HEK293 (cell line): ENCODE data around the gene UPK3B.
"Not testable (repeated sequence)": the region's sequence is repeated elsewhere in the genome, so short reads cannot be mapped to it uniquely, and the experiment has no call there.

Experiments used
- CTCF ChIA-PET: fragments of 350-600 bp; formaldehyde crosslinking; extraction: SDS; loops from one replicate; lab custom pipeline; 2021; ENCODE audit warnings: antibody characterized with exemption; lab: Yijun Ruan, JAX
- POLR2A ChIA-PET: fragments of 300-600 bp; formaldehyde crosslinking; extraction: SDS; loops from one replicate; lab custom pipeline; 2020; ENCODE audit warnings: antibody characterized with exemption, inconsistent platforms; lab: Yijun Ruan, JAX
- H3K27ac ChIP-seq: fragments of 200-500 bp; sonication (Bioruptor generic); 2 replicates; pipeline ENCODE4 v1.5.1; 2014; ENCODE audit warnings: low read depth, low read length, control low read depth, inconsistent platforms; ENCODE audit errors: extremely low read depth
- H3K36me3 ChIP-seq, 2 experiments: fragments of 200-500 bp in 1 of 2; sonication (Bioruptor generic) in 1 of 2; 1 replicate in 1 of 2; 2 replicates in 1 of 2; pipeline ENCODE4 v1.5.1; 2014 to 2017; ENCODE audit warnings: inconsistent platforms in 2 of 2, low read length in 2 of 2; ENCODE audit not compliant: control insufficient read depth in 2 of 2, insufficient read depth in 1 of 2
- H3K4me1 ChIP-seq: fragments of 200-500 bp; sonication (Bioruptor generic); 2 replicates; pipeline ENCODE4 v1.5.1; 2014; ENCODE audit warnings: mild to moderate bottlenecking, low read length, inconsistent platforms; ENCODE audit not compliant: control insufficient read depth, insufficient read depth
- H3K4me3 ChIP-seq: 2 replicates; pipeline ENCODE4 v1.5.1; 2011; ENCODE audit warnings: low read depth, mild to moderate bottlenecking, control low read depth, low read length, moderate library complexity
- H3K9me3 ChIP-seq: fragments of 200-500 bp; sonication (Bioruptor generic); 2 replicates; pipeline ENCODE4 v1.5.1; 2014; ENCODE audit warnings: low read depth, low read length, inconsistent platforms; ENCODE audit not compliant: control insufficient read depth, insufficient read depth
- BCL11B ChIP-seq: fragments of 450-650 bp; formaldehyde crosslinking; IDR thresholded peaks from 2 replicates; pipeline ENCODE4 v1.5.1; 2016; ENCODE audit warnings: low read depth, missing biosample characterization, missing genetic modification characterization
- GLIS1 ChIP-seq: fragments of 450-650 bp; formaldehyde crosslinking; IDR thresholded peaks from 2 replicates; pipeline ENCODE4 v1.5.1; 2016; ENCODE audit warnings: missing biosample characterization, missing genetic modification characterization
- KLF1 ChIP-seq: fragments of 450-650 bp; formaldehyde crosslinking; IDR thresholded peaks from 2 replicates; pipeline ENCODE4 v1.5.1; 2016; ENCODE audit warnings: missing biosample characterization, missing genetic modification characterization
- KLF8 ChIP-seq: fragments of 450-650 bp; formaldehyde crosslinking; IDR thresholded peaks from 2 replicates; pipeline ENCODE4 v1.5.1; 2016; ENCODE audit warnings: missing biosample characterization, missing genetic modification characterization
- PRDM1 ChIP-seq: fragments of 450-650 bp; formaldehyde crosslinking; IDR thresholded peaks from 2 replicates; pipeline ENCODE4; 2016; ENCODE audit warnings: missing biosample characterization, missing genetic modification characterization
- SP3 ChIP-seq: fragments of 450-650 bp; formaldehyde crosslinking; IDR thresholded peaks from 2 replicates; pipeline ENCODE4 v1.5.1; 2016; ENCODE audit warnings: missing biosample characterization, missing genetic modification characterization
- ZIC2 ChIP-seq: fragments of 450-650 bp; formaldehyde crosslinking; IDR thresholded peaks from 2 replicates; pipeline ENCODE4 v1.5.1; 2016; ENCODE audit warnings: missing biosample characterization, missing genetic modification characterization
- ZNF155 ChIP-seq: fragments of 450-650 bp; formaldehyde crosslinking; IDR thresholded peaks from 2 replicates; pipeline ENCODE4 v1.5.1; 2016; ENCODE audit warnings: missing biosample characterization, missing genetic modification characterization
- ZNF311 ChIP-seq: fragments of 450-650 bp; formaldehyde crosslinking; IDR thresholded peaks from 2 replicates; pipeline ENCODE4 v1.5.1; 2017; ENCODE audit warnings: missing biosample characterization, missing genetic modification characterization, borderline replicate concordance
- ZNF521 ChIP-seq: fragments of 450-650 bp; formaldehyde crosslinking; IDR thresholded peaks from 2 replicates; pipeline ENCODE4 v1.5.1; 2017; ENCODE audit warnings: missing biosample characterization, mild to moderate bottlenecking, missing genetic modification characterization
- ZNF555 ChIP-seq: fragments of 450-650 bp; formaldehyde crosslinking; conservative IDR thresholded peaks from 2 replicates; pipeline ENCODE4 v1.5.1; 2017; ENCODE audit warnings: missing biosample characterization, mild to moderate bottlenecking, missing genetic modification characterization, inconsistent platforms
- ZNF600 ChIP-seq: fragments of 450-650 bp; formaldehyde crosslinking; IDR thresholded peaks from 2 replicates; pipeline ENCODE4 v1.5.1; 2016; ENCODE audit warnings: missing biosample characterization, missing genetic modification characterization
- ZNF664 ChIP-seq: fragments of 450-650 bp; formaldehyde crosslinking; IDR thresholded peaks from 2 replicates; pipeline ENCODE4 v1.5.1; 2016; ENCODE audit warnings: missing biosample characterization, missing genetic modification characterization
- ZSCAN23 ChIP-seq: fragments of 450-650 bp; formaldehyde crosslinking; IDR thresholded peaks from 2 replicates; pipeline ENCODE4 v1.5.1; 2016; ENCODE audit warnings: missing biosample characterization, missing genetic modification characterization
- TF ChIP-seq, protein P1 (sequence below): fragments of 450-650 bp; formaldehyde crosslinking; IDR thresholded peaks from 2 replicates; pipeline ENCODE4 v1.5.1; 2016; ENCODE audit warnings: missing biosample characterization, missing genetic modification characterization
- TF ChIP-seq, protein P2 (sequence below): fragments of 450-650 bp; formaldehyde crosslinking; IDR thresholded peaks from 2 replicates; pipeline ENCODE4 v1.5.1; 2016; ENCODE audit warnings: missing biosample characterization, missing genetic modification characterization
- TF ChIP-seq, protein P3 (sequence below): fragments of 450-650 bp; formaldehyde crosslinking; IDR thresholded peaks from 2 replicates; pipeline ENCODE4; 2016; ENCODE audit warnings: missing biosample characterization, missing genetic modification characterization

Gene UPK3B

DNA sequence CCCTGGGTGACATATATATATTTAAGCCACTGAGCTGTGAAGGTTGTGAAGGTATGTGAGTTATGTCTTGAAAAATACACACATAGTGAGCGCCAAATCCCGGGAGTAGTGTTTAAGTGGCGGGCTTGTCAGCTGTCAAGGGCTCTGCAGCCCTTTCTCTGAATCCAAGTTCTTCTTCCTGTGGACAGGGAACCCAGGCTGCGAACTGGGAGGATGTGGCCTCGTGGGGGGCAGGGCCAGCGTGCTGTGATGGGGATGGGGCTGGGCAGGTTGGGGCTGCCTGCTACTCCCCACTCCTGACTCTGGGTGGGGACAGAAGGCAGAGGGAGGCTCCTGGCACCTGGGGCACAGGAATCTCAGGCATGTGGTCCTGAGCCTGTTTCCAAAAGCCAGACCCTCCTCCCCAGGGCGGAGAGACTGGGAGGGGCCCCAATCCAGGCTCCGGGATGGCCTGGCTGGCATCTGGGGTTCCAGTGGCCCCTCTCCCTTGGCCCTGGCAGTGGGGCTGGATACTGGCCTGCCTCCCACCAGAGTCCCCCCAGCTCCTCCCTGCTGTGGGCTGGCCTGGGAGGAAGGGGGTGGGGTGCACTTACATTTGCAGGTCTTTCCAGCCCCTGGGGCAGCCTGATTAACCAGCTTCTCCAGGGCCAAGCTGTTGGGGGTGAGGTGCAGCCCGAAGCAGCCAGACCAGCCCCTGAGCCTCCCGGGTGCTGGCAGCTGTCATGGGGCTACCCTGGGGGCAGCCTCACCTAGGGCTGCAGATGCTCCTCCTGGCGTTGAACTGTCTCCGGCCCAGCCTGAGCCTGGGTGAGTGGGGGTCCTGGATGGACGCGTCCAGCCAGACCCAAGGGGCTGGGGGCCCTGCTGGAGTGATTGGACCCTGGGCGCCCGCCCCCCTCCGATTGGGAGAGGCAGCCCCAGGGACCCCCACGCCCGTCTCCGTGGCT is at the start of gene UPK3B:
TSS of gene UPK3B (plus strand) at position 622 of the 947 bp plus-strand sequence. CDS start at position 723, 101 bp downstream.
- Histone ChIP-seq H3K27ac (no peak within 1 kb of the TSS), H3K4me3 (no peak within 1 kb of the TSS), H3K9me3 (no peaks in the 10 kb centered on the region), H3K4me1 (no peaks in the 10 kb centered on the region), H3K36me3 (no peaks in the 10 kb centered on the region)
- TF ChIP-seq PRDM1 (tag by site-specific recombination) (no peak), GLIS1 (peak; percentile 76), BCL11B (tag by site-specific recombination) (no peak), SP3 (peak; percentile 50; the same call in 1 of the 2 replicates), ZNF664 (no peak), ZSCAN23 (tag by site-specific recombination) (no peak), KLF1 (tag by site-specific recombination) (peak; percentile 60; the same call in 1 of the 2 replicates), ZIC2 (tag by site-specific recombination) (peak; percentile 39; the same call in 1 of the 2 replicates), ZNF600 (tag by site-specific recombination) (0 out of 2 replicates have a peak, but pooled peaks have one; percentile 18), ZNF311 (tag by site-specific recombination) (no peak), ZNF555 (tag by site-specific recombination) (no peak), ZNF155 (tag by site-specific recombination) (no peak), ZNF521 (tag by site-specific recombination) (no peak), KLF8 (tag by site-specific recombination) (peak; percentile 28; the same call in 1 of the 2 replicates)
- TF ChIP-seq, protein P1, sequence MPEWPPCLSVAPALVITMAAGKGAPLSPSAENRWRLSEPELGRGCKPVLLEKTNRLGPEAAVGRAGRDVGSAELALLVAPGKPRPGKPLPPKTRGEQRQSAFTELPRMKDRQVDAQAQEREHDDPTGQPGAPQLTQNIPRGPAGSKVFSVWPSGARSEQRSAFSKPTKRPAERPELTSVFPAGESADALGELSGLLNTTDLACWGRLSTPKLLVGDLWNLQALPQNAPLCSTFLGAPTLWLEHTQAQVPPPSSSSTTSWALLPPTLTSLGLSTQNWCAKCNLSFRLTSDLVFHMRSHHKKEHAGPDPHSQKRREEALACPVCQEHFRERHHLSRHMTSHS (tag by site-specific recombination), result no peak
- TF ChIP-seq, protein P2, sequence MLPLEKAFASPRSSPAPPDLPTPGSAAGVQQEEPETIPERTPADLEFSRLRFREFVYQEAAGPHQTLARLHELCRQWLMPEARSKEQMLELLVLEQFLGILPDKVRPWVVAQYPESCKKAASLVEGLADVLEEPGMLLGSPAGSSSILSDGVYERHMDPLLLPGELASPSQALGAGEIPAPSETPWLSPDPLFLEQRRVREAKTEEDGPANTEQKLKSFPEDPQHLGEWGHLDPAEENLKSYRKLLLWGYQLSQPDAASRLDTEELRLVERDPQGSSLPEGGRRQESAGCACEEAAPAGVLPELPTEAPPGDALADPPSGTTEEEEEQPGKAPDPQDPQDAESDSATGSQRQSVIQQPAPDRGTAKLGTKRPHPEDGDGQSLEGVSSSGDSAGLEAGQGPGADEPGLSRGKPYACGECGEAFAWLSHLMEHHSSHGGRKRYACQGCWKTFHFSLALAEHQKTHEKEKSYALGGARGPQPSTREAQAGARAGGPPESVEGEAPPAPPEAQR (tag by site-specific recombination), result no peak
- TF ChIP-seq, protein P3, sequence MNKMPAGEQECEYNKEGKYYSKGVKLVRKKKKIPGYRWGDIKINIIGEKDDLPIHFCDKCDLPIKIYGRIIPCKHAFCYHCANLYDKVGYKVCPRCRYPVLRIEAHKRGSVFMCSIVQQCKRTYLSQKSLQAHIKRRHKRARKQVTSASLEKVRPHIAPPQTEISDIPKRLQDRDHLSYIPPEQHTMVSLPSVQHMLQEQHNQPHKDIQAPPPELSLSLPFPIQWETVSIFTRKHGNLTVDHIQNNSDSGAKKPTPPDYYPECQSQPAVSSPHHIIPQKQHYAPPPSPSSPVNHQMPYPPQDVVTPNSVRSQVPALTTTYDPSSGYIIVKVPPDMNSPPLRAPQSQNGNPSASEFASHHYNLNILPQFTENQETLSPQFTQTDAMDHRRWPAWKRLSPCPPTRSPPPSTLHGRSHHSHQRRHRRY (tag by site-specific recombination), result no peak
- ChIA-PET CTCF (no interaction called here), POLR2A (no interaction called here)

DNA sequence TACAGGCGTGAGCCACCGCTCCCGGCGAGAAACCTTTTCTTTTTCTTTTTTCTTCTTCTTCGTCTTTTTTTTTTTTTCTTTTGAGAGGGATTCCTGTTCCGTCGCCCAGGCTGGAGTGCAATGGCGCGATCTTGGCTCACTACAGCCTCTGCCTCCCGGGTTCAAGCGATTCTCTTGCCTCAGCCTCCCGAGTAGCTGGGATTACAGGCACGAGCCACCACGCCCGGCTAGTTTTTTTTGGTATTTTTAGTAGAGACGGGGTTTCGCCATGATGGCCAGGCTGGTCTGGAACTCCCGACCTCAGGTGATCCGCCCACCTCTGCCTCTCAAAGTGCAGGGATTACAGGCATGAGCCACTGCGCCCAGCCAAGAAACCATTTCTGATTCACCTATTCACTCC is 49.6 kb upstream of the UPK3B start:
- H3K4me1 ChIP-seq, H3K27ac ChIP-seq, H3K36me3 ChIP-seq, H3K9me3 ChIP-seq, POLR2A ChIA-PET, H3K4me3 ChIP-seq, CTCF ChIA-PET: not testable (repeated sequence)

DNA sequence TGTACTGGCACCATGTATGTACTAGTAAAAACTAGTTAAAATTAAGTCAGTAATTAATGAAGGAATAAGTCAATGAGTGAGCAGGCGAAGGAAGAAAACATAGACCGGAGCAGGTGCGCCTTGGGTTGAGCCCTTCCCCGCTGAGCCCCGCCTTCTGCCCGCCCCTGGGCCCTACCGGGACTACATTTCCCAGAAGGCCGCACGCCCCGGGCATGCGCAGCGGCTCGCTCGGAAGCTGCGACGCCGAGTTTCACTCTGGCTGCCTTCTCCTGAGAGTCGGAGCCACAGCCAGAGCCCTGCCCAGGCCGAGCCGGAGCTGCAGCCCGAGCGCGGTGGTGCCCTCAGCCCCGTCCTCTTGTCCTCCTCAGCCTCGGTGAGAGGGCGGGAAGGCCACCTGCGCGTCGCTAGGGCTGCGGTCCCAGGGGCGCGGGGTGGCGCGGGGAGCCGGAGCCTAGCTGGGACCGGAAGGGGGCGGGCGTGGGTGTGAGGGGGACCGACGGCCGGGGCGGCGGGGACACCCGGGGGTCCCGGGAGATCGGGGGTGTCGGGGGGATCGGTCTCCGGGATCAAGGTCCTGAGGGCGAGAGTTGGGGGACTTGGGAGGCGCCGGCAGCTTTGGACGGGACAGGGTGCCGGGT is 48.8 kb upstream of the UPK3B start, which contains the start of gene DTX2:
TSS of gene DTX2 (plus strand) at position 246 of the 638 bp plus-strand sequence. CDS start 18,801 bp downstream, outside the sequence.
- H3K36me3 ChIP-seq, H3K9me3 ChIP-seq, POLR2A ChIA-PET, CTCF ChIA-PET, H3K27ac ChIP-seq, H3K4me1 ChIP-seq: not testable (repeated sequence)
- peak within 1 kb of the TSS; percentile 53 for H3K4me3 ChIP-seq

DNA sequence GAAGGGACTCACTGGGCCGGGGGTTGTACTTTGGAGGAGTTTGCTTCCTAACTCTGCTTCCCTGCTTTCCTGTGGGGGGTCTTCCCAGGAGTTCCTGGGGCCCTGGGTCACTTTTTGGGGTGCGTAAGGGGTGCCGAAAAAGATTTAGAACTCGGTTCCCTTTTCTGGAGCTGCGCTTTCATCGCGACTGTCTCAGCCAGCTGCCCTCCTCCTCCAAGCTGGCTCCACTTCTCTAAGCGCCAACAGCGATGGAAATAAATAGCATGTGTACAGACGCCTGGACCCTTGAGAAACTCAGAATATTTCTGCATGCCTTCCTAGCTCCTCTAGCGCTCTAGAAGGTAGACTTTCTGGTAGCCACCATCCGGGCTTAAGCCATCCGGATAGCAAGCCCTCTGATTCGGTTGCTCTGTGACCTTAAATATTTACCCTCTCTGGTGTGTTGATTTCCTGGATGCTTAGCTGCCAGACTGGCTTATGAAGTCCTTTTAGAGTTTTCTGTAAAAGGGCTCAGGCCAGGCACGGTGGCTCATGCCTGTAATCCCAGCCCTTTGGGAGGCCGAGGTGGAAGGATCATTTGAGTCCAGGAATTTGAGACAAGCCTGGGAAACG is 48.0 kb upstream of the UPK3B start:
- H3K36me3 ChIP-seq, H3K4me3 ChIP-seq, H3K9me3 ChIP-seq, POLR2A ChIA-PET, H3K27ac ChIP-seq, CTCF ChIA-PET, H3K4me1 ChIP-seq: not testable (repeated sequence)

DNA sequence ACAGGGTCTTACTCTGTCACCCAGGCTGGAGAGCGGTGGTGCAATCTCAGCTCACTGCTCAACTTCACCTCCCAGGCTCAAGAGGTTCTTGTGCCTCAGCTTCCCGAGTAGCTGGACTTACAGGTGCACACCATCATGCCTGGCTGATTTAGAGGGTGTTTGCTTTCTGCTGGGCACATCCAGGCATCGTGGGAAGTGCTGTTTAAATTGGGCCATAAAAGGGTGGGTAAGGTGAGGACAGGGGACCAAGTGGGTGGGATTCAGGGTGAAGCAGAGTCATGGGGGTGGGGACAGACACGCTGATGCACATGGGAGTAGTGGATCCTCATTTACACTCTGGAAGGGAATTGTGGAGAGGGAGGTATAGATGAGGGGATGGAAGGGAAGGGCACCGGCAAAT is 45.4 kb upstream of the UPK3B start:
- H3K9me3 ChIP-seq, H3K4me1 ChIP-seq, CTCF ChIA-PET, H3K36me3 ChIP-seq, POLR2A ChIA-PET, H3K27ac ChIP-seq, H3K4me3 ChIP-seq: not testable (repeated sequence)
